Activated CD4-positive, alpha-beta T cell treated with anti-CD3 and anti-CD28 coated beads, Interleukin-2, amount 10 ng/mL, durations not matched to agents 24 days and 14 days (primary cell): ENCODE measurements around the gene STARD8. TPM values are rescaled to one million over a fixed set of nuclear protein-coding genes. Genes with fewer than 3 reads are reported as not detected.

Experiments used
- total RNA-seq: library from RNA; stranded (reverse); gene quantifications from 2 replicates; pipeline ENCODE4 v1.2.3, GENCODE V29; 2022

Gene STARD8
- total RNA-seq, 1 donor from 2014 or later = 2.5 TPM

Other genes with a start within 250 kb of the STARD8 start
- gene OPHN1, start 214.2 kb upstream of the STARD8 start, total RNA-seq = 0.05 and 0.26 TPM in 2 replicates
- gene YIPF6, start 148.6 kb upstream of the STARD8 start, total RNA-seq = 21.1 and 21.8 TPM in 2 replicates
- gene EFNB1, start 181.4 kb downstream of the STARD8 start, total RNA-seq = 6.3 and 7.1 TPM in 2 replicates